Measurements from ENCODE around the gene ABCA4.
"Not testable (repeated sequence)": the region's sequence is repeated elsewhere in the genome, so short reads cannot be mapped to it uniquely, and the experiment has no call there.

ABCA4 gene

DNA sequence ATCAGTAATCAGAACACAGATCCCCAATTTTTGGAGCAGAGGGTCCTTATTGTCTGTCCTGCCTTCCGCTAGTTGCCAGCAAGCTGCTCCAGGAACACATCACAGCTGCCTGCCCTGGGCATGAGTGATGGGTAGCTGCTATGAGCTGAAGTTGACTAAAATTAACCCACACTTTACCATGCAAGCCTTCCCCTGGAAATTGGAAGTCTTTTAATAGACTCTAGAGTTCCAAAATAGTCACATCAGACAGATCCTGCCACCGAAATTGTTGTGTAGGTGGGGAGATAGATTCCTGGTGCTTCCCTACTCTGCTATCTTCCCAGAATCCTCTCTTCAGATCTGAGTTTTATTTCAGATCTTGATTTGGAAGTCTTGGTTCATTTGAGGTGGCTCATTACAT is 148.6 kb downstream of the ABCA4 start:
- DNase-seq, result no peak

GRCh38 chr1:93969887-93970286 is 151.1 kb downstream of the ABCA4 start:
- DNase-seq, result no peak

- no peak for DNase-seq
These were observed 151.6 kb downstream of the ABCA4 start for GRCh38 chr1:93969371-93969770.

DNA sequence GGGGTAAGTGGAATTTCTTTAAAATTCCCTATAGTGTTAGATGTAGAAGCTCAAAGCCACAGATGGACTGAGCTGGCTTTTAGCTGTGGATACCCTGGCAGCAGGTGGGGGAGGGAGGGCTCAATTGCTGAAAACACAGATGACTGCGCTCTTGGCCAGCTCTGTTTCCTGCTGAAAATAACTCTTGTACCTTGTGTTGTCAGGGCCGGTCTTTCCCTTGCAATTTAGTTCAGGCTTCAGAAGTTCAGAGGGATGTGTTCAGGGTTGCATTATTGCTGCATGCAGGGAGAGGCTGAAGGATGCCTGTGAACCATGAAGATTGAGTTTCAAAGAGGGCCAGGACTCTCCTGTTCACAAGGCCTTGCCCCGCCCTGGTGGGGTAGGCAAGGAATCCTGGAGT is 153.6 kb downstream of the ABCA4 start:
- no peak for DNase-seq

DNA sequence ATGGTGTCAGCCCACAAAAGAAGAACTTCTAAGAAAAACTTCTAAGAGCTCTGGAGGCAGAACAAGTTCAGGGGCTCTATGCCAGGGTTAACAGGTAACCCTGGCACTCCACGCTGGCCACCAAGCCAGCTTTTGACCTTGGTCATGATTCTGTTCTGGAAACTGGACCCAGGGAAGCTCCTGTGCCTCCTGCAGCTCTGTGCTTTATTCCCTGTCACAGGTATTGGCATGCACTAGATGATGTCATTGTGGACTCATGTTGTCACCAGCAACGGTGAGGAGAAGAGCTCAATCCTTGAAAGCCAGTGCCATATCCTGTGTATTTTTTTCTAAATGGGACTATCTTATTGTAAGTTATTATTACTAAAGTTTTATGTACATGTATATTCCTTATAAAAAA is 155.1 kb downstream of the ABCA4 start:
- no peak for DNase-seq

DNA sequence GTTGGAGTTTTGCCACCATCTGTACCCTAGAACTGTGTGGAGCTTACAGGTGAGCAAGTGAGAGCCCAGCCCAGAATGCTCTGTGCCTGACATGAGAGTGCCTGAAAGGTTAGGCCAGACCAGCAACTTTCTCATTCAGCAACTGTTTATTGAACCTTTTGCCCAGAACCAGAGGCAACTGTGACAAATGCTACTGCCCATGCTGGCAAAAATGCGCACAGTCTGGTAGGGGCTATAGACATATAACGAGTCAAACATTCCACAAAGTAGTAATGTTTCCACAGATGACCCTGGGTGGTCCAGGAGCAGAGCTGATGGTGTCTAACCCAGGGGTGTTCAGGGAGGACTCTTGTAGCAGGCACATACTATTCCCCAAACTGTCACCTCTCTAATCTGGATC is 155.7 kb downstream of the ABCA4 start:
- no peak for DNase-seq

- DNase-seq, result no peak
These were observed 156.2 kb downstream of the ABCA4 start for GRCh38 chr1:93964777-93965200.

DNA sequence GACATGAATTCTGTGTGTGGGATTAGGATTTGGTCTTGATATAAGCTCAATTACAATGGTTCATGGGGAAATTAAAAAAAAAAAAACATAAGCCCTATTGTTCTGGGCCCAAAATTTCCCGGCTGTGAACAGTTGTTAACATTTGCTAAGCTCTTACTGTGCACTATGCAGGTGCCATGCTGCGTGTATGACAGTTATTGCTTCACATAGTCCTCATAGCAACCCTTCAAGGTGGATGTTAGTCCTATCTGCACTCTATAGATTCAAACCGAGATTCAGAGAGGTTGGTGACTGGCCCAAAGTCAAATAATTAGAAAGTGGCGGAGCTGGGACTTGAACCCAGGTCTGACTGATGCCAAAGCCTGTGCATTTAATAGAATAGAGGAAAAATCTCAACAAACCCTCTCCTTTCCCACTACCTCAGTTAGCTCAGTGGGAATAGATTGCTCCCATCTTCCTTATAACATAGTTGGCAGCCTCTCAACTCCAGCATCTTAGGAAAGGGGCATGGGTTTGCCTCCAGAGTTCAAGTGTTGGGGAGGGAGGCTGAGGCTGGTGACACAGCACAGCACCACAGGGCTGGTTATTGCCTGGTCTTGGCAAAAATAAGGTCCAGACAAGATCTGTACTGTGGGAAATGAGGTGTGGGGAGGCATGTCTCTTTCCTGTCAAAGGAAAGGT is 156.7 kb downstream of the ABCA4 start:
- DNase-seq, result no peak

GRCh38 chr1:93963585-93963984 is 157.4 kb downstream of the ABCA4 start:
- no peak for DNase-seq

DNA sequence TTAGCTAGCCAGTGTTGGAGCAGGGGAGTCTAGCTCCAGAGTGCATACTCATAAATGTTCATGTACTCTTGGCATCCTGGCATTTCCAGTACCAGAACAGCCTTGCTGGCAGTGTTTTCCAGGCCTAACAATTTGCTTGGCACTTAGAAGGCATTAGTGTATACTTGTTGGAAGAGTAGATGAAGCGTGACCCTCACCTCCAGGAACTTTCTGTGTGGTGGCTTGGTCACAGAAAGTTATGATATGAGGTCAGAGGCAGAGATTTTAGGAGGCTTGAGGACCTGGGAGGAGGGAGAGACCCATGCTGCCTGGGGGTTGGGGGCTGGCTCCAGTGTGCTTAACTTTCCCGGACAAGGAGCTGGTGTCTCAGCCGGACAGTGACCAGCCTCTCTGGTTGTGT is 159.0 kb downstream of the ABCA4 start:
- no peak for DNase-seq

- DNase-seq, result no peak
These were observed 159.5 kb downstream of the ABCA4 start for GRCh38 chr1:93961443-93961842.

- DNase-seq, result no peak
These were observed 160.3 kb downstream of the ABCA4 start for GRCh38 chr1:93960641-93961147.

DNA sequence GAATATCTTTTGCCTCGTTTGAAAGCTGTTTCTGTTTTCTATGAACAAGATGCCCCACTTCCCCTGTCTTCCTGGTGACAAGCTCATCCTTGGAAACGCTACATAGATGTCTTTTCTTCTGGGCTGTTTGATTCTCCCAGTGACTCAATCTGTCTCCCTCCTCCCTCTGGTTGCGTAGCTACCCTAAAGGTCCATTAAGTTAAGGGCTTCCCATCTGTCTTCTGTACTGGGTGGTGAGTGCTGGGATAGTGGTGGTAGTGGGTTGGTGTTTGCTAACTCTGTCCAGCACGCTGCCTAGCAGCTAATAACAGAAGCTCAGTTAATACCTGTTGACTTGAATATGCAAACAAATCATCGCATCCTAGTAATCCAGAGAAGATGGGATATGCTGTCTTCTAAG is 161.5 kb downstream of the ABCA4 start:
- no peak for DNase-seq

DNA sequence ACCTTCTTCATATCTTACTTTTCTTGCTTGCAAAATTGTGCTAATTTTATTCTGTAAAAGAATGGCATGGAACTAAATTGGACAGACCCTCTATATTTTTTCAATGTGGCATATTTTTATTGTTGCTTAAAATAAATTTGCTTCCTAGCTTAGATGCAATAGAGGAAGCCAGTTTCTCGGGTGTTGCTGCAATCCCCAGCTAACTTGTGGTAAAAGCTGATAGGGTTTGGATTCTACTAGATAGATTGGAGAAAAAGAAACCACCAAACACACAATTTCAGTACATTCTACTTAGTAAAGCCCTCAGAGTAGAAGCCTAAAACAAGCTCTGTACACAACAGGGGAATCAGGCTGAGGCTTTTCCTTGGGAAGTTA is 162.2 kb downstream of the ABCA4 start:
- DNase-seq, result no peak

GRCh38 chr1:93958032-93958725 is 162.8 kb downstream of the ABCA4 start:
- DNase-seq, result no peak

DNA sequence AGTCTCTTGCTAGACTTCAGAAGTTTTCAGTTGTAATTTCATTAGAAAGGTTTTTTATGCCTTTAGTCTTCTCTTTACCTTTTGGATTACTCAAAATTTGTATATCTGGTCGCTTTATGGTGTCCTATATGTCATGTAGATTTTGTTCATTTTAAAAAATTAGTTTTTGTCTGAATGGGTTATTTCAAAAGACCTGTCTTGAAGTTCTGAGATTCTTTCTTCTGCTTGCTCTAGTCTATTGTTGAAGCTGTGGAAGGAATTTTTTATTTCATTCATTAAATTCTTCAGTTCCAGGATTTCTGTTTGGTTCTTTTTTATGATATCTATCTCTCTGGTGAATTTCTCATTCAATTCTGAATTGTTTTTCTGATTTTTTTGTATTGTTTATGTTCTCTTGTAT is 165.2 kb downstream of the ABCA4 start:
- no peak for DNase-seq

DNA sequence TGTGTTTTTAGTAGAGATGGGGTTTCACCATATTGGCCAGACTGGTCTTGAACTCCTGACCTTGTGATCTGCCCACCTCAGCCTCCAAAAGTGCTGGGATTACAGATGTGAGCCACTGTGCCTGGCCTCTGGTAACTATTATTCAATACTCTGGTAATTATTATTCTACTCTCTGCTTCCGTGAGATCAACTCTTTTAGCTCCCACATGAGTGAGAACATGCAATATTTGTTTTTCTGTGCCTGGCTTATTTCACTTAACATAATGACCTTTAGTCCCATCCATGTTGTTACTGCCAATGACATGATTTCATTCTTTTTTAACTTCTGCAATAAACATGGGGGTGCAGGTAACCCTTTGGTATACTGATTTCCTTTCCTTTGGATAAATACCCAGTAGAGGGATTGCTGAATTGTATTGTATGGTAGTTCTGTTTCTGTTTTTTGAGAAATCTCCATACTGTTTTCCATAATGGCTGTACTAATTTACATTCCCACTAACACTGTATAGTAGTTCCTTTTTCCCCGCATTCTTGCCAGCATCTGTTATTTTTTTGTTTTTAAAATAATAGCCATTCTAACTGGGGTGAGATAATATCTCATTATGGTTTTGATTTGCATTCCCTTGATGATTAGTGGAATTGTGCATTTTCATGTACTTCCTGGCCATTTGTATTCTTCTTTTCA is 173.8 kb downstream of the ABCA4 start:
- DNase-seq, result not testable (repeated sequence)

All from T-helper 1 cell (primary cell).